HCEC 1CT (cell line): Measurements from ENCODE around the gene FGF1.
"Not testable (repeated sequence)": the region's sequence is repeated elsewhere in the genome, so short reads cannot be mapped to it uniquely, and the experiment has no call there.

ENCODE experiments used
- DNase-seq: peaks from one replicate; pipeline ENCODE4 v3.0.0-alpha.2; 2017

FGF1 gene

DNA sequence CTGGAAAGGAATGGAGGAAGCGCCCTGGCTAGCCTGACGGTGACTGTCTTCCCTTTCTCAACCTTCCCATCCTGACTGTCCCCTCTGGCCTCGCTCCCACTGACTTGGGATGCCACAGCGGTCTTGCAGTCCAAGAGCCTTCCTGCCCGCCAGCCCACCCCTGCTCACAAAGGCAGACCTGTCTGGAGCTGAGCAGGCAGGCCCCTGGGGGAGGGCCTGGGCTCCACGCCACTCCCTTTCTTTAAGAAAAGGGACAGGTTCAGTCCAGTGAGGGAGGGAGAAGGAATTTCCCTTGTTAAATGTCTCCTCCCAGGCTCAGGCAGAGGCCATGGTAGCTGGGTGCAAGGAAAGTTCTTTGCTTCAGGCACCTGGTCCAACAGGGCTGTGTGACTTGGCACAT lies 18.1 kb downstream of the FGF1 start:
- DNase-seq: no peak

DNA sequence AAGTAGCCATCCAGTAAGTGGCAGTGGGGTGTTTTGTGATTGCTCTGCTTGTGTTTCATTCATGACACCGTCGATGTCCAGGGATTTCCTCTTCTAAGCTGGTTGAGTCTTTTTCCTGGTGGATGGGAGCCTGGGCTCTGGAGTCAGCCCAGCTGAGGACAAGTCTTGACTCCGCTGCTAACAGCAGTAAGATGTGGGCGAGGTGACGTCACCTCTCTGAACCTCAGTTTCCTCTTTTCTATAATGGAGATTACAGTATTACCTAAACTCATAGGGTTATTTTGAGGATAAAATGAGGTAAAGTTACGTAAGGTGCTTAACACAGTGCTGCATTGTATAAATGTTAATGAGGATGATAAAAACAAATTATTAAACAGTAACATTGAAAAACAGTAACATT lies 21.3 kb downstream of the FGF1 start:
- DNase-seq: no peak

DNA sequence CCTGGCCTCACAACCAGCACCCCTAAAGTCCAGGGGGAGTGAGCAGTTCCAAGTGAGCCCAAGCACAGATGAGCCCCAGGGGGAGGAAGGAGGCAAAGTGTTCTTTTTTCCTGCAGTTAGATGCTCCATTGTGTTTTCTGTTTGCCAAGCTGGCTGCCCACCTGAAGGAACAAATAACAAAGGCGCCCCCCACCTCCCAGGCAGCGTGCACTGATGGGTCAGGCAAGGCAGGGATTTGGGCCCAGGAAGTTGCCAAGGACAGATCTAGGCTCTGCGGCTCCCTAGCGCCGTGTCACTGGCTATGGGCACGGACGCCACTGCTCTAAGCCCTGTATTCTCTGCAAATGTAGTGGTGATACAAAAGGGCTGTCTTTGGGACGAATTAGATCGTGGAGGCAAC lies 21.8 kb downstream of the FGF1 start:
- no peak for DNase-seq

DNA sequence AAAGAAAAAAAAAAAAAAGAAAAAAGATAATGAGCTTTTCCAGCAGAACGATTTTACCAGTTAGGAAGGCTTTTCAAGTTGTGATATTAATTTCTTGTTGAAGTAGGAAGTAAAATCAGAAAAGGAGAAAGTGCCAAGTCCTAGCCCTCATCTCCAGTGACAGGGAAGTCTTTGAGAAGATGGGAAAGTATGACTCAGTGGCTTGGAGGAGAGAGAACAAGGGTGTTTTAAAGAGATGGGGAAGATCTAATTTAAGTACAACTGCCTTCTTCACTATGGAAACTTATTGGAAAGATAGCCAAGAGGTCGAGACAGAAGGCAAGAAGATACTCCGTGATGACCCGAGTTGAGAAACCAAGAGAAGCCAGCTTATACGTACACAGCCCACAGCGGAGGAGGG lies 22.6 kb downstream of the FGF1 start:
- no peak for DNase-seq

DNA sequence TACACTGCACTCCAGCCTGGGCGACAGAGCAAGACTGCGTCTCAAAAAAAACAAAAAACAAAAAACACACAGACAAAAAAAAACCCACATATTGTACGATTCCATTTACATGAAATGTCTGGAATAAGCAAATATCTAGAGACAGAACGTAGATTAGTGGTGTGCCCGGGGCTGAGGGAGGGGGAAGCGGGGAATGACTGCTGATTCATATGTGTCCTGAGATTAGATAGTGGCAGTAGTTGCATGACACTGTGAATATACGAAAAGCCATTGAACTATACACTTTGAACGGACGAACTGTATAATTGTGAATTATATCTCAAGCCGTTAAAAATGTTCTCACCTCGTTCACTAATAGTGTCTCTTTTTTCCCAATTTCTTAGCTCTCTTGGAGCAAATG lies 23.9 kb downstream of the FGF1 start:
- no peak for DNase-seq

DNA sequence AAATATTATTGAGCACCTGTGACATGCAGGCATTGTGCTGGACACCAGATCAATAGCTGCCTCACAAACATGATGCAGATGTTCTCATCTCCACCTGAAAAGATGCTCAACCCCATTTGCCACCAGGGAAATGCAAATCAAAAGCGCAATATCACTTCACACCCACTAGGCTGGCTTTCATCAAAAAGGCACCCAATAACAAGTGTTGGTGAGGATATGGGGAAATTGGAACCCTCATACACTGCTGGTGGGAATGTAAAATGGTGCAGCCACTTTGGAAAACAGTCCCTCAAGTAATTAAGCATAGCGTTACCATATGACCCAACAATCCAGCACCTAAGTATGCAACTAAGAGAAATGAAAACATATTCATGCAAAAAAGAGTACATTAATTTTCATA lies 24.7 kb downstream of the FGF1 start:
- no peak for DNase-seq

DNA sequence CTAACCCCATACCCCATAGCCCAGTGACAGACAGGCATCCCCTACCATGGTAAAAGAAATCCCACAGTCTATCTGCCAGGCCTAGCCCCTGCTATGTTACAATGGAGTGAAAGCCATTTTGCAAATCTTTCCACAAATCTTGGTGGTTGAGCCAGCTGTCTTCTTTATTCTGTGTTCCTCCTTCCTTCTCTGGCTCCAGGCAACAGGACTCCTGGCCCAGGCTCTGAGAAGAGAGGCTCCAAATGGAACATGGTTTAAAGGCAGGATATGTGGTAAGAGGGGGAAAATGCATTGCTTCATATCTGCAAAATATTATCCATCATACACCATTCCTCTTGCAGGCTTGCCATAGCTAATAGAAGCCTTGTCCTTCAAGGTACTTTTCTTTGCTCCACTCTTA lies 25.2 kb downstream of the FGF1 start:
- DNase-seq: no peak

DNA sequence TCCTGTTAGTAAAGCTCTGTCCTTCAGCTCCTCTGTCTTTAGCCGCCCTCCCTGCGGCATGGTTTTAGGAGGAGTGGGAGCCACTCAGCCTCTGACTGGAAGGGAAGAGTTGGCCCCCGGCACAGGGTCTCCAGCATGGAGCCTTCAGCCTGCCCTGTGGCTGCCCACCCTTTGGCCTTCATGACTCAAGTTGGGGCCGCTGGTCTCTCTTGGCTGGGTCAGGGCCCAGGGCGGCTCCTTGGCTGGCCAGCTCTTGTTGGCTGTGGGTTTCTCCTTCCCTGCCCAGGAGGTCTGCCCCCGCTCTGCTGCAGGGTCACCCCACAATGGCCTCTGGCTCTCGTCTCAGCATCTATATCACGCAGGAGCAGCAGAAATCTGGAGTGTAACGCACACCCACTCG lies 25.7 kb downstream of the FGF1 start:
- DNase-seq: no peak

DNA sequence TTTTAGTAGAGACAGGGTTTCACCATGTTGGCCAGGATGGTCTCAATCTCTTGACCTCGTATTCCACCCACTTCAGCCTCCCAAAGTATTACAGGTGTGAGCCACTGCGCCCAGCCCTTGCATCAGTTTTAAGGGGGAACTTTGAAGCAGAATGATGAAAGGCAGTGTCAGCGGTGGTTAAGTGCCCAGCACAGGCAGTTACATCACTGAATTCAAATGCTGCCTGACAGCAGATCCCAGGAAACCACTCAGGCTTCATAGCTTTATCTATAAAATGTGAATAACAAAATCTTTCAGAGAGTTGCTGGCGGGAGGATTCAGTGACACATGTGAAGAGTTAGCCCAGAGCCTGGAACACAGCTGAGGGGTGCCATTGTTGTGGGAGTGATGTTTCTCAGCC lies 26.5 kb downstream of the FGF1 start:
- DNase-seq: no peak

DNA sequence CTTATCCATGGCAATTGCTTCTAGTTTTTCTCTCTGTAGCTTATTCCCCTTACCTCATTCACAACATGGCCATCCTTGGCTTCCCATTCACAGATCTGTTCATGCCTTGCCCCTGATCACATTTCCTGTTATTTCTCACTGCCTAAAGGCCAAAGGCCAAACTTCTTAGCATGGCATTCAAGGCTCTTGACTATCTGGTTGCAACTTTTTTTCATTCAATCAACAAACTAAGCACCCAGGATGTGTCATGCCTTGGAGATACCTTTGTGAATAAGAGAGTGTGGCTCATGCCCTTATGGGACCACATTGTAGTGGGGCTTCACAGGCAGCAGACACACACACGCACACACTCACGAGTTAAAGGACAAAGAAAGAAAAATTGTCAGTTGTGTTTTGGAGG lies 27.6 kb downstream of the FGF1 start:
- DNase-seq: no peak

DNA sequence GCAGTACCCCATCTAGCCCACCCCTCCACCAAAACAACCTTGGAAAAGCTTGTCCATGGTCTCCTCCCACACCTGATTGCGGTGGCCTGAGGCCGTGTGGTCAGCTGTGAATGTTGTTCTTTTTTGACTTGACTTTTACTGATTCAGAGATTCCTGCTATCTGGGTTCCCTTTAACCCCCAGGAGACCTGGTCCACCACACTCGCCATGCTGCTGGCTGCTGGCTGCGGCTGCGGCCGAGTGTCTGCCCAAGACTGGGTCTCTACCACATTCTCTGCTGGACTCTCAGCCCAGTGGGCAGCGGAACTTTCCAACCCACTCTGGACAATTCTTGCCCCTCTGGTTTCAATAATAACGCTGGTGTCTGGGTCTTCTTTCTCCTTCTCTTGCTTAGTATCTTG lies 28.4 kb downstream of the FGF1 start:
- no peak for DNase-seq

DNA sequence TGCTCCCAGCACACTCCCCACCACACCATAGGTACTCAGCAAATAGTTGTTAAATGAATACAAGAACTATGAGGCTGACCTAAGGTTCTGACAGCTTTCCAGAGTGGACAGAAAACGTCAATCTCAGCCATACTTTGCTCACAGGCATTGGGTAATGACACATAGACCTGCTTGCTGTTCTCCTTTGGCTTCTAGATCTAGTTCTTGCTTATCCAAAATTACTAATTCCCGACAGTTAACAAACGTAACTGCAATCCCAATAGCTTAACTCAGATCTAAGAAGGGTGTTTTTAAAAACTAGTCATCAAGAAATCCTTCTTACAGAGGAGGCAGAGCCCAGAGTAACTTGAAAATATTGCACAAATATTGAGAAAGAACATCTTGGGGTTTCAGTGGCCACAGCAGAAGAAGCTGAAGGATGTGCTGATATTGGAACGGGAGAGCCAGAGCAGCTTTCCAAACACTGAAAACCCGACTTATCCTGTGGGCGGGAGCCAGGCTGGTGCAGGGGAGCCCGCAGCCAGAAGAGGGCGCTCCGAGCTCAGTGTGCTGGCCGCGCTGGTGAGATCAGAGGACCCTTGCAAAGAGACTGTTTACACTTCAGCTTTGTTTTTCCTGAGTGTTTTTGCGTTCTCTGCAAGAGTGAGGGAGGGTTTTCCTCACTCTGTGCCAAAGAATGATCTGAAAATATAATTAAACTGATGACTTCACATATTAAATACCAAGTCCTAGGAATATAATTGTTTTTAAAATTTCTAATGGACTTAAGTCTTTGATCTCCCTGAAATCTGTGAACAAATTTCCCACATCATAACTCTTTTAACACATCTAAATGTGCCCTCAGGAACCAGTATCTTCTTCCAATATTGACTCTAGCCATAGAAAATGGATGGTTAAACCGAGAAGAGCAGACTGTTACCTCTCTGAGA lies 30.3 kb downstream of the FGF1 start:
- DNase-seq: peak; percentile 68

DNA sequence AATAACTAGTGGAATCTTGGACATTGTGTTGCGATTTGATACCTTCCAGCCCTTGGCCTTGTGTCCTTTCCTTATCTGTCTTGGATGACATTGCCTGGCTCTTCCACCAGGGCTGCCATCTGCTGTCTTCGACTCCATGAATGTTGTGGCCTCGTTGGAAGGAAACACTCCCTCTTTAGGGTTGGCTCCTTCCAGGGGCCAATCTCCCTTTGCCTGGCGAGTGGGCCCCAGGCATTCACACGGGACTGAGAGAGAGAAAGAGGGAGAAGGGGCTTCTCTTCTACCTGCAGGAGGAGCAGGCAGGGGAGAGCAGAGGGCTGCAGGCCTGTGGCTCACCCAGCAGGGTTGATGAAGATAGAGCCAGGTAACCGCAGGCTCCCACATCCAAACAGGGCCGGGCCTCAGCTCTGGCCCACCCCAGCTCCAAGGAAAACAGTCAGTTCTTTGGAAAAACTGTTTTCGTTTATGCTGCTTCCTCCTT lies 31.3 kb downstream of the FGF1 start:
- no peak for DNase-seq

DNA sequence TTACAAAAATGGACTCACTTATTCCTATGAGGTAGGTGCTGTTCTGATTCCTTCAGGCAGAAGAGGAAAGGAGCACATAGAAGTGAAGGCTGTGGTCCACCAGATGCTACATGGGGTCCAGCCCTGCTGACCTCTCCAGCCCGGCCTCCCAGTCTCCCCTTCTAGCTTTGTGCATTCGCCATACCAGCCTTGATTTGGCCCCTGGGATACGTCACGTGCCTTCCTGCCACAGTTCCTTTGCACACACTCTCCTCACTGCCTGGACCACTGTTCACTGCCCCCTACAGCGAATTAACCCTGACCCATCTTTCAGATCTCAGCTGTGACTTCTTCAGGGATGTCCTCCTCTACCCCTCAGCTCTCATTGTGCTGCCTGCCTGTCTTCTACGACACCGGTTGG lies 32.6 kb downstream of the FGF1 start:
- no peak for DNase-seq

DNA sequence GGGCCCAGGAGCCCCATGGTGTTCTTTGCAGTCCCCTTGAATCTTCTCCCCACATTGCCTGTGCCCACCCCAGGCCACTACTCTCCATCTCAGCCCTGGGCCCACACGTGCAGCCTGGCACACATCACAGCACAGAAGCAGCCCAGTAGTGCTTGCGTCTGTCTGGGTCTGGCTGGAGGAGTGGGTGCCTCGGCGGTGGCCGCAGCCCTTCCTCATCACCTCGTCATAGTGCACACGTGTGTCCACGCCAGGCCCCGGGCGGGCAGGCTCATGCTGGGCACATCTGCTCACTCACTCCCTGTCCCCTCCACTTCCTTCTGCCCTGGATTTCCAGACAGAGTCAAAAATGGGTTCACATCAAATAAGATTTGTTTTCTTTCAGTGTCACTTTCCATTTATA lies 33.3 kb downstream of the FGF1 start:
- no peak for DNase-seq

DNA sequence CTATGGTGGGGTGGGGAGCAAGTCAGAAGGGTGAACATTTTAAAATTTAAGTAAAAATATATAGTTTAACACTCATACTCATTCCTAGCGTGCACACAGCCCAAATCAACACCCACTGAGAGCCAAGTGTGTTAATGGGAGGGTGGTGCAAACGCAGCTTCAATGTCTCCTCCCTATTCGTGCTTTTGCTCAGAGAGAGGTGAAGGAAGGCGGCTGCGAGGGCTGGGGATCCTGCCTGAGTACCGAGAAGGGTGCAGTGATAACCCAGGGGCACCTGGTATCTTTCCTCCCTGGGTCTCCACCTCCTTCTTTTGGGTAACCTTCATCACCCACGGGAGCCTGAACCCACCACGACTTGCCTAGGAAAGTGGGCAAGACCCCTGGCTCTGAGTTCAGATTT lies 35.0 kb downstream of the FGF1 start:
- DNase-seq: no peak

DNA sequence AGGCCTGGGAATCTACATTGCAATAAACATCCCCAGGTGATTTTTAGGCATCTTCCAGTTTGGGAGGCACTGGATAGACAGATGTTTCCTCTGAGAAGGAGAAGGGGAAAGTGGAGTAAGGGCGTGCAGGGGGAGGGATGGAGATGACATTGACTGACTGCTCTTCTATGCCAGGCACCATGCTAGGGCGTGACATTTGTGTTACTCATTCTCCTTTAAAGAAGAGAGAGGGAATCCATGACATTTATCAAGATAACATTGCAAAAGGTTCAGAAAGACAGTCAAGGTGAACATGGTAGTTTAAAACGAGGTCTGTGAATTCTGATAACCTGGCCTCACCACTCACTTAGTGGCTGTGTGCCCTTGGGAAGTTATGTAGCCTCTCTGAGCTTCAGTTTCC lies 35.8 kb downstream of the FGF1 start:
- no peak for DNase-seq

DNA sequence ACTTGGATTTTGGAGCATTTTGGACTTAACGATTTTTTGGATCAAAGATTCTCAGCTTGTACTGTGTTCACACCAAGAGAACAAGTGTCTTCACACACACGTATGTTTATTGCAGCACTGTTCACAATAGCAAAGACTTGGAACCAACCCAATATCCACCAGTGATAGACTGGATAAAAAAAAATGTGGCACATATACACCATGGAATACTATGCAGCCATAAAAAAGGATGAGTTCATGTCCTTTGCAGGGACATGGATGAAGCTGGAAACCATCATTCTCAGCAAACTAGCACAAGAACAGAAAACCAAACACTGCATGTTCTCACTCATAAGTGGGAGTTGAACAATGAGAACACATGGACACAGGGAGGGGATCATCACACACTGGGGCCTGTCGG lies 37.8 kb downstream of the FGF1 start:
- DNase-seq: not testable (repeated sequence)

DNA sequence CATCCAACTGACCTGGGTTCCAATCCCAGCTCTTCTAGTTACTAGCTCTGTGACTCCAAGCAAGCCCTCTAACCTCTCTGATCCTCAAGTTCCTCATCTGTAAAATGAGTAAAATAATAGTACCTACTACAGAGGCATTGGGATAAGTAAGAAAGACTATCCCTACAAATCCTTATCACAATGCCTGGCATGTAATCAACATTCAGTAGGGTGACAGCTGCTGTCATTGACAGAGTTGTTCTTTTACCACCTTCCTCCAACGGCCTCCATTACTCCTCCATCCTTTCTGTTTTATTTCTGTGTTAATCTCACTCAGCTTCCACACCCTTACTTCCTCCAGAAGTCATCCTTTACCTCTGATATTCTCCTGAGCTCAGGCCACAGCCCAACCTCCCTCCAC lies 40.4 kb downstream of the FGF1 start:
- DNase-seq: no peak

DNA sequence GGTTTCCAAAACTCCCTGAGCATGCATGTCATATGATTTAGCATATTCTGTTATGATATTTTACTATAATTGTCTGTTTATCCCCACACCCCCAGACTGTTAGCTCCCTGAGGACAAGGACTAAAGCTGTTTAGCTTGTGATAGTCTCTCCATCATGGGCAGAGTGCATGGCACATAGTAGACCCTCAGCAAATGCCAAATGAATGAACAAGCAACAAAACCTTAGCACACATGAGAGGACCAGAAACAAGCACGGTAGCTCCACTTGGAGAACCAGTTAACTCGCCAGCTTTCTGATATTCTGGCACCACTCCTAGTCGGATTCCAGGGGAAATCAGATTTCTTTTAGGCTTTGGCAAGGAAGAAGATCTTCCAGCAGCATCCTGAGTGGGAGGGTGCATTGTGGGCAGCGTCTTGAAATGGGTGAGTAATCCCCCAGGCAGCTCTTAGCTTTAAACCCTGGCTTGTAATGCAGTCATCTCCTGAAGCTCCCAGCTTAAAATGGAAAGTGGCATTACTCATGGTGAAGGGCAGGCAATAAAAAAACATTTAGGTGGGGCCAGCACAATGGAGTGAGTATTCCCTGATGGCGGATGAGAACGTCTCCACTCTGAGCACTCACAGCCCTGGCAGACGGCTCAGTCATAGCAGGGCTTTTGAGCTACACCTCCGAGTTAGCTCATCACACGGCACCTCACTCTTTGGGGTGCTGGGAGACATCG lies 41.1 kb downstream of the FGF1 start:
- DNase-seq: peak; percentile 99

DNA sequence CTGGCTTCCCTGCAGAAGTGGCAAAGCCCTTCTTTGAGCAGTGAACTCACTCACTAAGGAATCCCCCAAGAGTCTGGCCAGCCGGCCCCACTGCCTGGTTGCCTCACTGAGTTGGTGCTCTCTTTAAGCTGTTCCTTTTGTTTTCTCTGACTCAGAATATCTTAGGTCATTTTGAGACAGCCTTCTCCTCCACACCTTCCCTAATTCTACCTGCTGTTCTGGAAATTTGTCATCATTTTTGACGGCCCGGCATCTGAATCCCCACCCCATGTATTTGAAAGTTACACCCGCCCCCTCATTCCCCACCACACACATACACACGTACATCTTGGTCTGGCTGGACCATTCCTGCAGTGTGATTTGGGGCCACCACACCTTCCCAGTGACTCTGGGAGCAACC lies 41.8 kb downstream of the FGF1 start:
- peak; percentile 20 for DNase-seq

DNA sequence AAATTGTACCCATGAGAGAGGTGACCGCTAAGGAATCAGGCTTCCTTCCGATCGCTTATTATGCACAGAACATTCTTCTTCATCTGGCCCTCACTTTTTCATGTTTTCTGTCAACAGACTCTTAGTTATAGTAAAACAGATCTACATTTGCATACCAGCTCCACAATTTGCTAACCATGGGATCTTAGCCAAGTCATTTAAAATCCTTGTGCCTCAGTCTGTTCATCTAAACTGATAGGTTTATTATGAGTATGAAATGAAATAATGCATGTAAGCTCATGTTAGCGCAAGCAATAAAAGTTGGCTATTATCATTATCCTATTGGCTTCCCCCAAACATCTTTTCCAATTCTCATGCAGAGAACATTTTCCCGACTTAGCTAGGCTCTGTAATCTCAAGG lies 42.3 kb downstream of the FGF1 start:
- DNase-seq: no peak

DNA sequence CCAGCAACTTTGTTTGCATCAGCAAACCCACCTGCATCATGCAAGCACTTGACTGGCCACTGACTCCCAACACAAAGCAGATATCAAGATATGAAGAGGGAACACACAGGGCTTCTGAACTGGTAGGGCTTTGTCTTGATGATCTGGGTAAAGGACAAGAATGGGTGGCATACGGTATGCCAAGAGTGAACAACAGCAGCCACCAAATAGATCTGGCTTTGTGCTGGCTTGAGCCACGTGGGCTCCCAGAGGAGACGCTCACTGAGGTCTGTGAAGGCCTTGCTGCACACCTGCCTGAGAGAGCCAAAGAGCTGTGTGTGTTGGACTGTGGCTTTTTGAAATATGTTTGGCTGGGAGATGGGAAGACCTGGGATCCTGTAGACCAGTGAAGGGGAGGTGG lies 43.5 kb downstream of the FGF1 start:
- DNase-seq: no peak

DNA sequence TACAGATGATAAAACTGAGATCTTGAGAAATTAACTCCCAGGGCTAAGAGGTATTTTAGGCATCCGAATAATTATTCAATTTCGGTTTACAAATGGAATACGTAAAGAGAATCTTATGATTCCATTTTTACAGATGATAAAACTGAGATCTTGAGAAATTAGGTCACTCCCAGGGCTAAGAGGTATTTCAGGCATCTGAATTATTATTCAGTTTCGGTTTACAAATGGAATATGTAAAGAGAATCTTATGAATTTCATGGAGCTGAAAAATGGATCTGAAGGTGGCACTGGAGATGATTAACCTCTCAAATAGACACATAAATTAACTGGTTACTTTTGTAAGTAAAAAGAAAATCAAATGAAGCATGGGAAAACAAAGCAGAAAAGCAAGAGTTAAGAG lies 44.2 kb downstream of the FGF1 start:
- no peak for DNase-seq
